PFSK-1 (cell line): ENCODE results near the gene KDM7A.

Experiments
- POLR2AphosphoS5 ChIP-seq: IDR thresholded peaks from 2 replicates; pipeline ENCODE4 v1.6.1; 2012; ENCODE audit warnings: low read depth, mild to moderate bottlenecking, control low read depth, low read length, moderate library complexity
- SIN3A ChIP-seq: IDR thresholded peaks from 2 replicates; pipeline ENCODE4 v1.6.1; 2012; ENCODE audit warnings: mild to moderate bottlenecking, low read length, moderate library complexity, borderline replicate concordance; ENCODE audit not compliant: insufficient read depth

DNA sequence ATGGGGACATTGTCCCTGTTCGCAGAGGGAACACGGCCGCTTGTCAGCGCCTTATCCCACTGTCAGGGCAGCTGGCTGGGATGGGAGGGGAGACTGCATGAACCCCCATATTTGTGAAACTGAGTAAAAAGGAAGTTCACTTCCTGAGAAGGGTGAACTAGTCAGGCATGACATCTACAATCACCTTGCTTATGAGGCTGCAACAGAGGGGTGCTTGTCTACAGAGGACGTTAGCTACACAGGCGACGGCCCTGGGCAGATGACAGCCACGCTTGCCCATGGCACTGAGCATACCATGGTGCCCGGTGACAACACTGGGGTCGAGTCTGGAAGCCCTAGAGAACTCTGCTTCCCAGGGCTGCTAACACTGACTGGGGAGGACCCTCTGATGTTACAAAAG is 46.0 kb upstream of the KDM7A start:
- TF ChIP-seq SIN3A = no peak
- TF ChIP-seq POLR2AphosphoS5 = no peak
